B cell (primary cell): Measurements from ENCODE around the gene DYNLL1.

Experiments
- EZH2 ChIP-seq: IDR thresholded peaks from 2 replicates; pipeline ENCODE4 v1.6.1; 2012; ENCODE audit warnings: borderline replicate concordance, low read depth, mild to moderate bottlenecking, moderate library complexity, low read length; ENCODE audit not compliant: insufficient read depth, poor library complexity, severe bottlenecking
- TF ChIP-seq, protein P1 (sequence below): fragments of 200-600 bp; IDR thresholded peaks from one replicate; pipeline ENCODE4 v1.8.0; 2022; ENCODE audit warnings: antibody characterized with exemption, mild to moderate bottlenecking

DNA sequence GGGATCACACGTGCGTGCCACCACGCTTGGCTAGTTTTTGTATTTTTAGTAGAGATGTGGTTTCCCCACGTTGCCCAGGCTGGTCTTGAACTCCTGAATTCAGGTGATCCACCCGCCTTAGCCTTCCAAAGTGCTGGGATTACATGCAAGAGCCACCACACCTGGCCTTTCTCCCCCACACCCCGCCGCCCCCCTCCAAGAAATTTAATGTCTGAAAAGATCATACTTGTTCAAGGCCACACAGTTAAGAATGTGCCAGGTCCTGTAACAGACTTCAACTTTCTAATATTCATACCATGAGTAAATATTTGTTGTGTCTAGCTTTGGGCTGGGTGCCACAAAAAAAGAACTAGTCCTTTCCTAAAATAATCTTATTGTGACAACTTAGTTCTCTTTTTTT, 40.6 kb upstream of the DYNLL1 start:
- TF ChIP-seq, protein P1, sequence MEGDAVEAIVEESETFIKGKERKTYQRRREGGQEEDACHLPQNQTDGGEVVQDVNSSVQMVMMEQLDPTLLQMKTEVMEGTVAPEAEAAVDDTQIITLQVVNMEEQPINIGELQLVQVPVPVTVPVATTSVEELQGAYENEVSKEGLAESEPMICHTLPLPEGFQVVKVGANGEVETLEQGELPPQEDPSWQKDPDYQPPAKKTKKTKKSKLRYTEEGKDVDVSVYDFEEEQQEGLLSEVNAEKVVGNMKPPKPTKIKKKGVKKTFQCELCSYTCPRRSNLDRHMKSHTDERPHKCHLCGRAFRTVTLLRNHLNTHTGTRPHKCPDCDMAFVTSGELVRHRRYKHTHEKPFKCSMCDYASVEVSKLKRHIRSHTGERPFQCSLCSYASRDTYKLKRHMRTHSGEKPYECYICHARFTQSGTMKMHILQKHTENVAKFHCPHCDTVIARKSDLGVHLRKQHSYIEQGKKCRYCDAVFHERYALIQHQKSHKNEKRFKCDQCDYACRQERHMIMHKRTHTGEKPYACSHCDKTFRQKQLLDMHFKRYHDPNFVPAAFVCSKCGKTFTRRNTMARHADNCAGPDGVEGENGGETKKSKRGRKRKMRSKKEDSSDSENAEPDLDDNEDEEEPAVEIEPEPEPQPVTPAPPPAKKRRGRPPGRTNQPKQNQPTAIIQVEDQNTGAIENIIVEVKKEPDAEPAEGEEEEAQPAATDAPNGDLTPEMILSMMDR: no peak
- no peak for TF ChIP-seq EZH2
